Measurements from ENCODE around the gene DGKA.

Gene DGKA

GRCh38 chr12:55973599-55974307 is 42.8 kb downstream of the DGKA start, which contains the start of gene RAB5B (continued):
- TF ChIP-seq ZNF202 (tag by site-specific recombination; IDR thresholded peaks at IDR 0.05; ENCODE audit: borderline replicate concordance): no peak
- 0 out of 2 replicates have a peak, but pooled peaks have one; percentile 8 for TF ChIP-seq ZNF629 (tag by site-specific recombination; IDR thresholded peaks at IDR 0.05)
- TF ChIP-seq TCF7L2 (IDR thresholded peaks at IDR 0.05; ENCODE audit: borderline replicate concordance, low read depth, low read length): no peak
- TF ChIP-seq KLF7 (tag by site-specific recombination; IDR thresholded peaks at IDR 0.05; ENCODE audit: borderline replicate concordance): peak; percentile 85; the same call in 1 of the 2 replicates
- TF ChIP-seq ZNF302 (tag by site-specific recombination; IDR thresholded peaks at IDR 0.05; ENCODE audit: low read depth): no peak
- no peak for TF ChIP-seq HOXD13 (CRISPR knock-in tag; IDR thresholded peaks at IDR 0.05; ENCODE audit: borderline replicate concordance)
- no peak for TF ChIP-seq GLI2 (tag by site-specific recombination; IDR thresholded peaks at IDR 0.05; ENCODE audit: borderline replicate concordance, low read depth)
- TF ChIP-seq MYNN (tag by site-specific recombination; IDR thresholded peaks at IDR 0.05; ENCODE audit: borderline replicate concordance): no peak
- TF ChIP-seq ZNF184 (tag by site-specific recombination; IDR thresholded peaks at IDR 0.05): 0 out of 2 replicates have a peak, but pooled peaks have one; percentile 16
- TF ChIP-seq ZNF24 (tag by site-specific recombination; IDR thresholded peaks at IDR 0.05): no peak
- no peak for TF ChIP-seq ZNF623 (tag by site-specific recombination; IDR thresholded peaks at IDR 0.05)
- peak; percentile 75 for TF ChIP-seq ZNF391 (tag by site-specific recombination; IDR thresholded peaks at IDR 0.05; ENCODE audit: borderline replicate concordance, low read depth)
- TF ChIP-seq ZBTB8A (tag by site-specific recombination; IDR thresholded peaks at IDR 0.05): peak; percentile 51
- no peak for TF ChIP-seq ZNF677 (tag by site-specific recombination; IDR thresholded peaks at IDR 0.05)
- TF ChIP-seq ZNF747 (tag by site-specific recombination; IDR thresholded peaks at IDR 0.05): no peak
- no peak; the same call in 1 of the 2 replicates for TF ChIP-seq ZNF335 (tag by site-specific recombination; conservative IDR thresholded peaks at IDR 0.05)
- no peak for TF ChIP-seq ZNF266 (tag by site-specific recombination; IDR thresholded peaks at IDR 0.05; ENCODE audit: low read depth)
- TF ChIP-seq ZFHX2 (tag by site-specific recombination; conservative IDR thresholded peaks at IDR 0.05): peak; percentile 83
- no peak for TF ChIP-seq ZNF791 (tag by site-specific recombination; IDR thresholded peaks at IDR 0.05)
- TF ChIP-seq ZFP37 (tag by site-specific recombination; IDR thresholded peaks at IDR 0.05): no peak
- TF ChIP-seq PRDM10 (tag by site-specific recombination; IDR thresholded peaks at IDR 0.05): no peak
- no peak; the same call in 1 of the 2 replicates for TF ChIP-seq ZBTB1 (tag by site-specific recombination; IDR thresholded peaks at IDR 0.05)
- TF ChIP-seq ZFP69B (tag by site-specific recombination; IDR thresholded peaks at IDR 0.05): peak; percentile 61; the same call in 1 of the 2 replicates
- no peak for TF ChIP-seq ZNF701 (tag by site-specific recombination; IDR thresholded peaks at IDR 0.05)
- no peak for TF ChIP-seq IKZF3 (tag by site-specific recombination; IDR thresholded peaks at IDR 0.05)
- TF ChIP-seq, protein P1, sequence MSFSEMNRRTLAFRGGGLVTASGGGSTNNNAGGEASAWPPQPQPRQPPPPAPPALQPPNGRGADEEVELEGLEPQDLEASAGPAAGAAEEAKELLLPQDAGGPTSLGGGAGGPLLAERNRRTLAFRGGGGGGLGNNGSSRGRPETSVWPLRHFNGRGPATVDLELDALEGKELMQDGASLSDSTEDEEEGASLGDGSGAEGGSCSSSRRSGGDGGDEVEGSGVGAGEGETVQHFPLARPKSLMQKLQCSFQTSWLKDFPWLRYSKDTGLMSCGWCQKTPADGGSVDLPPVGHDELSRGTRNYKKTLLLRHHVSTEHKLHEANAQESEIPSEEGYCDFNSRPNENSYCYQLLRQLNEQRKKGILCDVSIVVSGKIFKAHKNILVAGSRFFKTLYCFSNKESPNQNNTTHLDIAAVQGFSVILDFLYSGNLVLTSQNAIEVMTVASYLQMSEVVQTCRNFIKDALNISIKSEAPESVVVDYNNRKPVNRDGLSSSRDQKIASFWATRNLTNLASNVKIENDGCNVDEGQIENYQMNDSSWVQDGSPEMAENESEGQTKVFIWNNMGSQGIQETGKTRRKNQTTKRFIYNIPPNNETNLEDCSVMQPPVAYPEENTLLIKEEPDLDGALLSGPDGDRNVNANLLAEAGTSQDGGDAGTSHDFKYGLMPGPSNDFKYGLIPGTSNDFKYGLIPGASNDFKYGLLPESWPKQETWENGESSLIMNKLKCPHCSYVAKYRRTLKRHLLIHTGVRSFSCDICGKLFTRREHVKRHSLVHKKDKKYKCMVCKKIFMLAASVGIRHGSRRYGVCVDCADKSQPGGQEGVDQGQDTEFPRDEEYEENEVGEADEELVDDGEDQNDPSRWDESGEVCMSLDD (tag by site-specific recombination; IDR thresholded peaks at IDR 0.05): peak; percentile 96
- no peak for TF ChIP-seq GLIS1 (tag by site-specific recombination; IDR thresholded peaks at IDR 0.05)
- no peak for TF ChIP-seq PRDM2 (tag by site-specific recombination; IDR thresholded peaks at IDR 0.05; ENCODE audit: borderline replicate concordance)
- no peak for TF ChIP-seq OSR2 (tag by site-specific recombination; IDR thresholded peaks at IDR 0.05)
